Measurements from ENCODE around the gene ANAPC7.
"Not testable (repeated sequence)": the region's sequence is repeated elsewhere in the genome, so short reads cannot be mapped to it uniquely, and the experiment has no call there.

ANAPC7 gene, protein sequence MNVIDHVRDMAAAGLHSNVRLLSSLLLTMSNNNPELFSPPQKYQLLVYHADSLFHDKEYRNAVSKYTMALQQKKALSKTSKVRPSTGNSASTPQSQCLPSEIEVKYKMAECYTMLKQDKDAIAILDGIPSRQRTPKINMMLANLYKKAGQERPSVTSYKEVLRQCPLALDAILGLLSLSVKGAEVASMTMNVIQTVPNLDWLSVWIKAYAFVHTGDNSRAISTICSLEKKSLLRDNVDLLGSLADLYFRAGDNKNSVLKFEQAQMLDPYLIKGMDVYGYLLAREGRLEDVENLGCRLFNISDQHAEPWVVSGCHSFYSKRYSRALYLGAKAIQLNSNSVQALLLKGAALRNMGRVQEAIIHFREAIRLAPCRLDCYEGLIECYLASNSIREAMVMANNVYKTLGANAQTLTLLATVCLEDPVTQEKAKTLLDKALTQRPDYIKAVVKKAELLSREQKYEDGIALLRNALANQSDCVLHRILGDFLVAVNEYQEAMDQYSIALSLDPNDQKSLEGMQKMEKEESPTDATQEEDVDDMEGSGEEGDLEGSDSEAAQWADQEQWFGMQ

DNA sequence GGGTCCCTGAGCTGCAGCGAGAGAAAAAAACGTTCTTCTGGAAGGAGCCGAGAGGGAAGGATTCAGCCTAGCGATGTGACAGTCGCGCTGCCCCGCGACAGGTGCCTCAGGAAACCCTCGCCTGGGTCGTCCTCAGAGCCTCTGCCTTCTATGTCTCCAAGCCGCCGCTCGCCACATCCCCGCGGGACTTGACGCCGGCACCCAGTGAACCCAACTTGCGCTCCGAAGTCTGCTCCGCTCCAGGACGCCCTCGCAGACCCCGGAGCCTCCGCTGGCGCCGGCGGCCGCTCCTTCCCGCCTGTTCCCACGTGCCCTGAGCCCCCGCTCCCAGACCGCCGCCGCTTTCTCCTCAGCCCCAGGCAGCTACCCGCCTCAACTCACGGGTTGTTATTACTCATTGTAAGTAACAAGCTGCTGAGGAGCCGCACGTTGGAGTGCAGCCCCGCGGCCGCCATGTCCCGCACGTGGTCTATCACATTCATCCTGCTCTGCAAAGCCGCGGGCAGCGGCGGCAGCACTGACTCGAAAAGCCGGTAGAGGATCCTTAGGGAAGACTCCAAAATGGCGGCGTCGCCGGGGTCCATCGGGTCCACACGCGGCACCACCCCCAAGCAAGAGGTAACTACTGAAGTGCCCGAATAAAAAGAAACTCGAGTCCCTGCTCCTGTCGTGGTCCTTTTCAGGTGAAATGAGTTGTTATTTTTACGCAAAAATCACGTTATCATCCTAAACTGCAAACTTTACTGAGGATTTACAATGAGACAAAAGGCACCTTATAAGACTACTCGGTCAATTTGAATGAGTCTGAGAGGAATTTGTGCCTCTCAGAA is at the start of gene ANAPC7:
Gene ANAPC7, minus strand, starts transcription at position 563 of the 830 bp plus-strand sequence. Its CDS starts 81 bp downstream, at position 482.
- no peaks in the 10 kb centered on the region for H3K9me3 ChIP-seq (ENCODE audit: control insufficient read depth in 5 of 5, low read length in 5 of 5)
- peak within 1 kb of the TSS; percentile 96 for H3K27ac ChIP-seq (ENCODE audit: low read depth, low read length)
- peaks cover 0 to 14% (median 12%) of the 10 kb centered on the region in 5 donors for H3K36me3 ChIP-seq (ENCODE audit: control insufficient read depth in 5 of 5, insufficient read depth in 5 of 5, low read length in 5 of 5)
- H3K9ac ChIP-seq (ENCODE audit: low read length in 5 of 5), result peak within 1 kb of the TSS; percentile 86 to 98 (median 92)
- H3K4me3 ChIP-seq (ENCODE audit: low read depth in 1 of 5, low read length in 5 of 5), result peak within 1 kb of the TSS; percentile 73 to 97 (median 90)
- H3K4me1 ChIP-seq (ENCODE audit: control insufficient read depth in 5 of 5, insufficient read depth in 5 of 5, low read length in 5 of 5), result peaks cover 2 to 23% (median 20%) of the 10 kb centered on the region in 5 donors
- no peaks in the 10 kb centered on the region for H3K27me3 ChIP-seq (ENCODE audit: control insufficient read depth in 5 of 5, insufficient read depth in 4 of 5, low read length in 5 of 5)

DNA sequence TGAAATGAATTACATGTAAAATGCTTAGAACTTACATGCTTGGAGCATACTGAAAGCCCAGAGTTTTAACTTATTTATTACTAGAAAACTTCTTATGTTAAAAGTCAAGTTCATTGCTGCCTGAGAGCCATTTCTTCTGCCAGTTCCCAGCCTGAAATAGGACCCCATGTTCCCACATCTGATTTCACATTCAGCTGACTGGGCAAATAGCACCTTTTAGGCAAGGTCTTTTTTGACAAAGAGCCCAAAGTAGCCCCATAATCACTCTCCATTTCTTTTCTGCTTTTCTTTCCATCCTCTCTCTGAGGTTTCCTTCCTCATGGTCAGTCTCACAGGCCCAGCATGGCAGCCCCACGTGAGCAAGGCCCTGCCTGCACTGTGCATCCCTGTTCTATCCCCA is 47.8 kb upstream of the ANAPC7 start:
- Histone ChIP-seq H3K27me3 (ENCODE audit: control insufficient read depth in 5 of 5, insufficient read depth in 4 of 5, low read length in 5 of 5) (no peaks in the 10 kb centered on the region), H3K4me3 (ENCODE audit: low read depth in 1 of 5, low read length in 5 of 5) (peak overlapping the region in 1 of 5 donors; percentile 95), H3K9me3 (ENCODE audit: control insufficient read depth in 5 of 5, low read length in 5 of 5) (no peaks in the 10 kb centered on the region), H3K4me1 (ENCODE audit: control insufficient read depth in 5 of 5, insufficient read depth in 5 of 5, low read length in 5 of 5) (peaks cover 0 to 37% (median 25%) of the 10 kb centered on the region in 5 donors), H3K36me3 (ENCODE audit: control insufficient read depth in 5 of 5, insufficient read depth in 5 of 5, low read length in 5 of 5) (peaks cover 3 to 15% (median 9%) of the 10 kb centered on the region in 5 donors), H3K9ac (ENCODE audit: low read length in 5 of 5) (peak overlapping the region in 2 of 5 donors; percentile 39 to 44), H3K27ac (ENCODE audit: low read depth, low read length) (no peak overlapping the region)

DNA sequence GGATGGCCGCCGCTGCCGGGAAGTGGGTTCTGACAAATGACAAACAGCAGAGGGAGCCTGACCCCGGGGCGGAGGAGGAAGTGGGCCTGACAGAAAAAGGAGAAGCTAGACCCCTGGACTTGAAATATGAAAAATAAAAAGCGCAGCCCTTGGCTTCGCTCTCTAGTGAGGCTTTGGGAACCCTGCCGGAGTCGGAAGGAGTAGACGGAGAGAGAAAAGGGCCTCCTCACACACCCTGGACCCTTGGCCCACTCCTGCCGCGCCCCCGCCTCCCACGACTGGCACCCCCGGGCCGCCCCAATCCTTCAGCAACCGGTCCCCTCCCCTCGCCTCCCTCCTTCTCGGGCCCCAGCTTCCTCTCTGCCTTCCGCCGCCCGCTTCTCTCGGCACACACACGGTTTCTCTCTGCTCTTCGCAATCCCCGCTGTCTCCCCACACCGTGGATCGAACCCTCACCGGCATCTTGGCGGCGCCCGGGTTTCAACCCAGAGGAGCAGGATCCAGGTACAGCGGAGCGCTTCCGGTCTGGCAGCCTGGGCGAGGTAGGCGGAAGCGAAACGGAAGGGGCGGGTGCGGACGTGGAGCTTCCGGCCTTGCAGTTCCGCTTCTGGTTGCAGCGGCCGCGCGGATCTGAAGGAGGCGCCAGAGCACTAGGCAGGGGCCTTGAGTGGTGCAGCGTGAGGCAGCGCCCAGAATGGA is 46.4 kb upstream of the ANAPC7 start, which contains the start of gene ARPC3:
Gene ARPC3, minus strand, starts transcription at position 539 of the 699 bp plus-strand sequence. Its CDS starts 77 bp downstream, at position 462.
- Histone ChIP-seq H3K27me3 (ENCODE audit: control insufficient read depth in 5 of 5, insufficient read depth in 4 of 5, low read length in 5 of 5) (no peaks in the 10 kb centered on the region), H3K9ac (ENCODE audit: low read length in 5 of 5) (peak within 1 kb of the TSS; percentile 84 to 98 (median 98)), H3K4me3 (ENCODE audit: low read depth in 1 of 5, low read length in 5 of 5) (peak within 1 kb of the TSS; percentile 73 to 95 (median 88)), H3K9me3 (ENCODE audit: control insufficient read depth in 5 of 5, low read length in 5 of 5) (no peaks in the 10 kb centered on the region), H3K4me1 (ENCODE audit: control insufficient read depth in 5 of 5, insufficient read depth in 5 of 5, low read length in 5 of 5) (peaks cover 0 to 37% (median 24%) of the 10 kb centered on the region in 5 donors), H3K27ac (ENCODE audit: low read depth, low read length) (peak within 1 kb of the TSS; percentile 95), H3K36me3 (ENCODE audit: control insufficient read depth in 5 of 5, insufficient read depth in 5 of 5, low read length in 5 of 5) (peaks cover 6 to 20% (median 15%) of the 10 kb centered on the region in 5 donors)

DNA sequence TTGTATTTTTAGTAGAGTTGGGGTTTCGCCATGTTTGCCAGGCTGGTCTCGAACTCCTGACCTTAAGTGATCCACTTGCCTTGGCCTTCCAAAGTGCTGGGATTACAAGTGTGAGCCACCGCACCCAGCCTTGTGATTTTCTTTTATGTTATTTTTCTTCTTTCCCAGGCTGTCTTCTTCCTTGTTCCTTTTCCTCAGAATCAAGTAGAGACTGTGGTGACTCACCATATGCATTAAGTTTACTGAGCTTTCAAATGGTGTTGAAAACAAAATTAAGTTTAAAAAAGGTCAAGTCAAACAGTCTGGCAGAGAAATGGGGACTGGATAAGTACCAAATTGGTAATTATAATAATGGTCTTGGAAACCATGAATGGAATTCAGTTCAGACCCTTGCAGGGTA is 40.9 kb upstream of the ANAPC7 start:
- Histone ChIP-seq H3K9me3 (ENCODE audit: control insufficient read depth in 5 of 5, low read length in 5 of 5) (no peaks in the 10 kb centered on the region), H3K27ac (ENCODE audit: low read depth, low read length) (no peak overlapping the region), H3K9ac (ENCODE audit: low read length in 5 of 5) (no peak overlapping the region), H3K36me3 (ENCODE audit: control insufficient read depth in 5 of 5, insufficient read depth in 5 of 5, low read length in 5 of 5) (peaks cover 15 to 50% (median 33%) of the 10 kb centered on the region in 5 donors), H3K27me3 (ENCODE audit: control insufficient read depth in 5 of 5, insufficient read depth in 4 of 5, low read length in 5 of 5) (no peaks in the 10 kb centered on the region), H3K4me1 (ENCODE audit: control insufficient read depth in 5 of 5, insufficient read depth in 5 of 5, low read length in 5 of 5) (peaks cover 0 to 28% (median 16%) of the 10 kb centered on the region in 5 donors), H3K4me3 (ENCODE audit: low read depth in 1 of 5, low read length in 5 of 5) (no peak overlapping the region)

DNA sequence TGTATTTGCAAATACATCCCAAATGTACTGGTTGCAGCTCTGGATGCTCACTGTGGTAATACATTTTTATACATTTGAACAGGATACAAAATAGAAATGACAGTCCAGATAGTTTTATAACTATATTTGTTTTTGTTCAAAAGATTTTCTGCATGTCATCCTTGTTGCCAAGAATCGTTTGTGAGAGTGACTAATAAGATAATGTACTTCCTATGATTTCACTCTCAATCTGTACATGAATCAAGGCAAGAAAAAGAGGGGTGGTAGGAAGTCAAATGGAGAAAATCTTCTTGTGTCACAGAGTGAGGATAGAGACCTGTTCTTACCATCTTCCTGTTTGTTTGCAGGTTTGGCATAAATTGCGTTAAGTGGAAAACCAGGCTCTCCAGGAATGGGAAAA is 32.7 kb upstream of the ANAPC7 start:
- Histone ChIP-seq H3K4me3 (ENCODE audit: low read depth in 1 of 5, low read length in 5 of 5) (no peak overlapping the region), H3K4me1 (ENCODE audit: control insufficient read depth in 5 of 5, insufficient read depth in 5 of 5, low read length in 5 of 5) (peaks cover 0 to under 1% (median 0%) of the 10 kb centered on the region in 5 donors), H3K36me3 (ENCODE audit: control insufficient read depth in 5 of 5, insufficient read depth in 5 of 5, low read length in 5 of 5) (peaks cover 14 to 51% (median 41%) of the 10 kb centered on the region in 5 donors), H3K27ac (ENCODE audit: low read depth, low read length) (no peak overlapping the region), H3K9me3 (ENCODE audit: control insufficient read depth in 5 of 5, low read length in 5 of 5) (no peaks in the 10 kb centered on the region), H3K27me3 (ENCODE audit: control insufficient read depth in 5 of 5, insufficient read depth in 4 of 5, low read length in 5 of 5) (no peaks in the 10 kb centered on the region), H3K9ac (ENCODE audit: low read length in 5 of 5) (no peak overlapping the region)

DNA sequence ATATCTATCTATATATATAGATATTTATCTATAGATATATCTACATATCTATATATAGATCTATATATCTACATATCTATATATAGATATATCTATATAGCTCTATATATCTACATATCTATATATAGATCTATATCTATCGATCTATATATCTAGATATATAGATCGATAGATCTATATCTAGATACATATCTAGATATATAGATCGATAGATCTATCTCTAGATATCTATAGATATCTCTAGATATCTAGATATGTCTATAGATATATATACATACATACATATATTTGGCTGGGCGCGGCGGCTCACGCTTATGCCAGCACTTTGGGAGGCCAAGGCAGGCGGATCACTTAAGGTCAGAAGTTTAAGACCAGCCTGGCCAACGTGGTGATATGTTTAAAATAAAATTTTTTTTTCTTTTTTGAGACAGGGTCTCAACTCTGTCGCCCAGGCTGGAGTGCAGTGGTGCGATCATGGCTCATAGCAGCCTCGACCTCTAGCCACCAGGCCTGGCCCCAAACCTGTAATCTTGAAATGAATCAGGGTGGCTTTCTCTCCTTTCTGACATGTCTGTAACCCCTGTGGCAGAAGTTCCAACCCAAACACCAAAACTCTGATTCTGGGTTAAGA is 28.6 kb upstream of the ANAPC7 start:
- Histone ChIP-seq H3K36me3 (ENCODE audit: control insufficient read depth in 5 of 5, insufficient read depth in 5 of 5, low read length in 5 of 5) (peaks cover 13 to 22% (median 17%) of the 10 kb centered on the region in 5 donors), H3K4me1 (ENCODE audit: control insufficient read depth in 5 of 5, insufficient read depth in 5 of 5, low read length in 5 of 5) (peaks cover 0 to 2% (median 0%) of the 10 kb centered on the region in 5 donors), H3K27me3 (ENCODE audit: control insufficient read depth in 5 of 5, insufficient read depth in 4 of 5, low read length in 5 of 5) (no peaks in the 10 kb centered on the region), H3K4me3 (ENCODE audit: low read depth in 1 of 5, low read length in 5 of 5) (peak overlapping the region in 2 of 5 donors; percentile 53 to 63), H3K9me3 (ENCODE audit: control insufficient read depth in 5 of 5, low read length in 5 of 5) (no peaks in the 10 kb centered on the region), H3K9ac (ENCODE audit: low read length in 5 of 5) (peak overlapping the region in 1 of 5 donors; percentile 11), H3K27ac (ENCODE audit: low read depth, low read length) (no peak overlapping the region)

DNA sequence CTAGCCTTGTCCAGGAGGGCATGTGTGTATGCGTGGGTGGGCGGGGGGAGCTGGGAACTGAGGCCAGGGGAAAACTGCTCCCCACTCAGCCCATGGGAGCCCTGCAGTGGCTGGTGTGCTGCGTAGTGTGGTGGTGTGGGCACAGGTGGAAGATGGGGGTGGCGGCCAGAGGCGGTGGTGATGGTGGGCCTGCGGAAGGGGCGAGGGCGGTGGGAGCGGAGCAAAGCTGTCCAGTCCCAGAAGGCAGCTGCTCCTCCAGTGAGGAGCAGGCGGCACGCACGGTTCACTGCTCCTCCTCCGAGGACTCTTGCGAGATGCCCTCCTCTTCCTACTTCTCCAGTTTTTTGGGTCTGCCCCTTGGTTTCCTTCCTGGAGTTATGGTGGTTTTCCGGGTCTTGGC is 26.2 kb upstream of the ANAPC7 start:
- not testable (repeated sequence) for H3K9ac ChIP-seq (ENCODE audit: low read length in 5 of 5); H3K27me3 ChIP-seq (ENCODE audit: control insufficient read depth in 5 of 5, insufficient read depth in 4 of 5, low read length in 5 of 5); H3K4me1 ChIP-seq (ENCODE audit: control insufficient read depth in 5 of 5, insufficient read depth in 5 of 5, low read length in 5 of 5); H3K4me3 ChIP-seq (ENCODE audit: low read depth in 1 of 5, low read length in 5 of 5); H3K36me3 ChIP-seq (ENCODE audit: control insufficient read depth in 5 of 5, insufficient read depth in 5 of 5, low read length in 5 of 5); H3K9me3 ChIP-seq (ENCODE audit: control insufficient read depth in 5 of 5, low read length in 5 of 5); H3K27ac ChIP-seq (ENCODE audit: low read depth, low read length)

DNA sequence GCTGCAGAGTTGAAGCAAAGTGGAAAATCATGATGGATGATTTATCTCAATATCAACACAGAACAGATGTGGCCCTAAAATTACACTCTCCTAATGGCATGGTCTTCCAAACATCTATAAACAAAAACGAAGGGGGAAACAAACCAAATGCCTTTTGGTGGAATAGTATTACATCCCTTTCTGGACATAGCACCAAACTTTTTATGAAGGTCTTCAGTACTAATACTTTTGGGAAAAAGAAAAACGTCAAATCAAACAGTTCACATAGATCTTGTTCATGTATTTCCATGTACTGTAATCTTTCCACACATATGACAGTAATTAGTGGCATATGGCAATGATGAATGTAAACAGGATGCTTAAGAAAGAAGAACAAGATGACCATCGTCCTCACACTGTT is 22.9 kb upstream of the ANAPC7 start:
- Histone ChIP-seq H3K36me3 (ENCODE audit: control insufficient read depth in 5 of 5, insufficient read depth in 5 of 5, low read length in 5 of 5) (no peaks in the 10 kb centered on the region), H3K9ac (ENCODE audit: low read length in 5 of 5) (no peak overlapping the region), H3K9me3 (ENCODE audit: control insufficient read depth in 5 of 5, low read length in 5 of 5) (no peaks in the 10 kb centered on the region), H3K27ac (ENCODE audit: low read depth, low read length) (no peak overlapping the region), H3K27me3 (ENCODE audit: control insufficient read depth in 5 of 5, insufficient read depth in 4 of 5, low read length in 5 of 5) (peaks cover 0 to 3% (median 0%) of the 10 kb centered on the region in 5 donors), H3K4me3 (ENCODE audit: low read depth in 1 of 5, low read length in 5 of 5) (no peak overlapping the region), H3K4me1 (ENCODE audit: control insufficient read depth in 5 of 5, insufficient read depth in 5 of 5, low read length in 5 of 5) (peaks cover 0 to 2% (median 0%) of the 10 kb centered on the region in 5 donors)

DNA sequence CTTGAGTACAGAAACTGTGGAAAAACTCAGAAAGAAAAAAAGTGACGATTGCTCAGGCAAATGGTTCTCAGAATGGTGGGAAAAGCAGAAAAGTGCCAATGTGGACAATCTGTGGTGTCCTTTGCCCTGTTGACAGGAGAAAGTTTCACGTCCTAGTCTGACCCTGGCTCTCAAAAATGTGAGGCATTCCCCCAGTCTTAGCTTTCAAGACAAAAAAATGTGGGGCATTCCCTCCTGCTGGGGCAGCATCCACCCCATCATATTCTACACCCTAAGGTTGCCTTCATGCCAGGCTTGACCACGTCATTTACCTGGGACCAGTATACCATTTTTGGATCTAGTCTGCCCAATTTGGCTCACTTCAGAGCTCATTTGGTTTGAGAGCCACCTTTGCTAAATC is 20.7 kb upstream of the ANAPC7 start:
- Histone ChIP-seq H3K36me3 (ENCODE audit: control insufficient read depth in 5 of 5, insufficient read depth in 5 of 5, low read length in 5 of 5) (no peaks in the 10 kb centered on the region), H3K4me1 (ENCODE audit: control insufficient read depth in 5 of 5, insufficient read depth in 5 of 5, low read length in 5 of 5) (no peaks in the 10 kb centered on the region), H3K9ac (ENCODE audit: low read length in 5 of 5) (no peak overlapping the region), H3K9me3 (ENCODE audit: control insufficient read depth in 5 of 5, low read length in 5 of 5) (no peaks in the 10 kb centered on the region), H3K27me3 (ENCODE audit: control insufficient read depth in 5 of 5, insufficient read depth in 4 of 5, low read length in 5 of 5) (peaks cover 0 to 3% (median 0%) of the 10 kb centered on the region in 5 donors), H3K4me3 (ENCODE audit: low read depth in 1 of 5, low read length in 5 of 5) (no peak overlapping the region), H3K27ac (ENCODE audit: low read depth, low read length) (no peak overlapping the region)

Measured in subcutaneous abdominal adipose tissue (tissue), 5 donors.